ENCODE measurements around the gene OMD. TPM values are rescaled to one million over a fixed set of nuclear protein-coding genes. Genes with fewer than 3 reads are reported as not detected.

OMD gene, protein sequence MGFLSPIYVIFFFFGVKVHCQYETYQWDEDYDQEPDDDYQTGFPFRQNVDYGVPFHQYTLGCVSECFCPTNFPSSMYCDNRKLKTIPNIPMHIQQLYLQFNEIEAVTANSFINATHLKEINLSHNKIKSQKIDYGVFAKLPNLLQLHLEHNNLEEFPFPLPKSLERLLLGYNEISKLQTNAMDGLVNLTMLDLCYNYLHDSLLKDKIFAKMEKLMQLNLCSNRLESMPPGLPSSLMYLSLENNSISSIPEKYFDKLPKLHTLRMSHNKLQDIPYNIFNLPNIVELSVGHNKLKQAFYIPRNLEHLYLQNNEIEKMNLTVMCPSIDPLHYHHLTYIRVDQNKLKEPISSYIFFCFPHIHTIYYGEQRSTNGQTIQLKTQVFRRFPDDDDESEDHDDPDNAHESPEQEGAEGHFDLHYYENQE
- not detected in 2 replicates for total RNA-seq

DNA sequence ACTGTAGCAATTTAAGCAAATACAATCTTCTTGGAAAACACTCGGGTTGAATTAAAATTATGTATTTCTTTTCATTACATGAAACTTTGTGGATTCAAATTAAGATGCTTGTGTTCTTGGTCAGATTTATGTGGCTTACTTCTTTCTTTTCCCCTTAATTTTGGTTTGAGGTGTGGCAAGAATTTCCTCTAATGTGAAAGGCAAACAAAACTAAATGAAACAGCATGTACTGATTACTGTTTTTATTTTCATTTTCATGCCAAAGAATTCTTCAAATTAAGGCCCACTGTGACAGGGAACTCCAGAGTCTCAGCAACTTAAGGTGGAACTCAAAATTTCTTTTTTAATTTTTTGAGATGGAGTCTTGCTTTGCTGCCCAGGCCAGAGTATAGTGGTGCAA lies at the start of gene OMD:
OMD (minus strand) TSS at position 132 of the 400 bp plus-strand sequence. CDS start 6,913 bp downstream, outside the sequence.

DNA sequence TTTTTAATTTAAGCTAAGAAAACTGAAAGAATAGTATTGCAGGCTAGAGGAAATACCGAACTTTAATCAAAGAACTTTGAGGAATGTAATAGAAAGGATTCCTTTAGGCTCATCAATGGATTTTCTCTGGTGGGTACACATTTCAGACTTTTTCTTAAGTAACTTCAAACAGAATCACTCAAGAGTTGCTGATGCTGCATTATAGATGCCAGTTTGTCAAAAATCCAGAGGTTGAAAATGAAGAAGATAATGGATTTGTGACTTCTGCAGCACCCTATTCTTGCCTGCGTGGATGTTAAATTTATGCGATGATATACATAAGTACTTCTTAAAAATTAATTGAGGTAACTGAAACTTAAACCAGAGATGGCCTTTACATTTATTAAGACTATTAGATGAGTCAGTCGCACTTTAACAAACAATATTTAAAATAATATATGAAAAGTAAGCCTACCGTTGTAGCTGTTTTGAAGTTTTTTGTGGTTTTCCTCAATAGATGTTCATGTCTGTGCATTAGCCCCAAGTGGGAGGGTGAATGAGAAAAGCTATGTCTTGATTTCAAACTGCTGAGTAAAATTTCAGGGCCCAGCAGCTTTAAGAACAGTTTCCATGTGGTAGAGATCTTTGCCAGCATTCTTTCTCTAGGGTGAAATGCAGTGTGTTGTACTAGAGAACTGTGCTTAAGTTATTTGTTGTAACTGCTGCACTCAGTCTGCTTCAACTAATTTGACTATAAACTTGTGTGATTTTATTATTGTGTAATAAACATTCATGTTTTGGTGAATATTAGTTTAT lies 20.0 kb downstream of the OMD start, which contains the start of gene OGN:
OGN (minus strand) TSS at position 537 of the 795 bp plus-strand sequence. CDS start 1,171 bp downstream, outside the sequence.

Other genes starting within 250 kb of the OMD start
- gene IARS1, start 130.8 kb downstream of the OMD start, total RNA-seq = 313 and 639 TPM in 2 replicates
- gene NOL8, start 99.1 kb downstream of the OMD start, total RNA-seq = 23.2 and 50.8 TPM in 2 replicates
- gene CENPP, start 98.5 kb downstream of the OMD start, total RNA-seq = 1.7 and 2.2 TPM in 2 replicates
- not detected in 2 replicates for gene OGN, start 19.9 kb downstream of the OMD start, total RNA-seq
- gene ASPN, start 58.0 kb upstream of the OMD start, total RNA-seq = under 0.01 TPM in 1 of 2 replicates, not detected in the other
- gene ECM2, start 111.5 kb upstream of the OMD start, total RNA-seq = 1.7 and 11.0 TPM in 2 replicates
- gene IPPK, start 245.7 kb upstream of the OMD start, total RNA-seq = 40.7 and 62.1 TPM in 2 replicates